ENCODE results near the gene GRM7. TPM values are rescaled to one million over a fixed set of nuclear protein-coding genes. Genes with fewer than 3 reads are reported as not detected.

Gene GRM7
- total and polyA plus RNA-seq, 2 of the 4 experiments (the other 2 are of a cell fraction) = not detected

- Histone ChIP-seq H4K20me1 (ENCODE audit: insufficient read depth, low read length) (no peaks in the 10 kb centered on the region), H3K27ac (ENCODE audit: insufficient read depth, low read length) (no peak overlapping the region), H3K27me3 (ENCODE audit: control insufficient read depth, insufficient read depth, low read length) (no peaks in the 10 kb centered on the region), H3K14ac (replicated peaks; ENCODE audit: low read depth, low read length) (no peak overlapping the region), H2BK5ac (ENCODE audit: low read depth, low read length, poor library complexity, severe bottlenecking) (no peak overlapping the region), H2BK120ac (ENCODE audit: low read depth, low read length) (no peak overlapping the region), H3K4me2 (ENCODE audit: low read depth, low read length) (no peak overlapping the region), H2BK20ac (ENCODE audit: low read depth, low read length) (no peak overlapping the region), H4K8ac (ENCODE audit: low read depth in 2 of 2, low read length in 2 of 2) (no peak overlapping the region), H2AK5ac (ENCODE audit: low read depth, low read length) (no peak overlapping the region), H3K4me1 (ENCODE audit: control insufficient read depth, insufficient read depth, low read length) (no peaks in the 10 kb centered on the region), H3K9me1 (ENCODE audit: insufficient read depth, low read length) (no peaks in the 10 kb centered on the region), H3K79me1 (ENCODE audit: low read depth in 1 of 2, low read length in 2 of 2) (no peaks in the 10 kb centered on the region), H3K4me3 (ENCODE audit: insufficient read depth, low read depth, low read length) (no peak overlapping the region), H3K18ac (ENCODE audit: low read depth, low read length) (no peak overlapping the region), H2BK15ac (ENCODE audit: low read depth, low read length) (no peak overlapping the region), H3K56ac (ENCODE audit: extremely low read depth, insufficient read depth, low read length) (no peak overlapping the region), H2AK9ac (replicated peaks; ENCODE audit: low read depth, low read length, poor library complexity) (no peak overlapping the region), H3K23ac (ENCODE audit: low read depth, low read length) (no peak overlapping the region), H3K9ac (ENCODE audit: low read depth, low read length) (no peak overlapping the region), H3K4ac (ENCODE audit: low read depth, low read length) (no peak overlapping the region), H4K91ac (ENCODE audit: insufficient read depth, low read depth, low read length) (no peak overlapping the region), H4K5ac (ENCODE audit: low read depth, low read length) (no peak overlapping the region), H3K9me3 (ENCODE audit: control insufficient read depth, insufficient read depth, low read length) (peaks cover 11% of the 10 kb centered on the region), H2AFZ (replicated peaks; ENCODE audit: low read length, poor library complexity) (no peak overlapping the region), H3K36me3 (ENCODE audit: control insufficient read depth, insufficient read depth, low read length) (no peaks in the 10 kb centered on the region)
- dilution Hi-C loops (cut with HindIII; ENCODE audit: low sequenced_read_pairs, unreplicated experiment) (no loop called here), in situ Hi-C loops (cut with MboI; ENCODE audit: low sequenced_read_pairs) (no loop called here), intact Hi-C loops (cut with micrococcal nuclease) (no loop called here)
- ChIA-PET POLR2A (ENCODE audit: unreplicated experiment) (no interaction called here), CTCF (no interaction called here)
- DNase-seq = no peak
- no CpG with 5 or more reads among the region's 4 CpGs for whole genome bisulfite sequencing, 2 experiments (ENCODE audit: extremely low coverage in 2 of 2, insufficient read length in 1 of 2)
- no TSS peak for BruUV-seq (replicated peaks)
- TF ChIP-seq SMC3 (IDR thresholded peaks at IDR 0.05; ENCODE audit: low read depth, low read length) (no peak), MAFK (IDR thresholded peaks at IDR 0.05; ENCODE audit: low read depth, low read length) (no peak), RAD21 (IDR thresholded peaks at IDR 0.05; ENCODE audit: low read length) (no peak), RCOR1 (IDR thresholded peaks at IDR 0.05; ENCODE audit: insufficient replicate concordance, low read length) (no peak), CHD1 (IDR thresholded peaks at IDR 0.05; ENCODE audit: low read depth, low read length) (no peak), USF2 (IDR thresholded peaks at IDR 0.05; ENCODE audit: low read depth, low read length) (no peak), NFE2L2 (IDR thresholded peaks at IDR 0.05; ENCODE audit: low read depth, low read length) (no peak), RFX5 (IDR thresholded peaks at IDR 0.05; ENCODE audit: low read depth, low read length) (no peak)
- no peak for ATAC-seq (ENCODE audit: low read depth)
These were observed 918.4 kb downstream of the GRM7 start for GRCh38 chr3:7779331-7779730.

All from IMR-90 (cell line).